ENCODE data around the gene WNT5A.

DNA sequence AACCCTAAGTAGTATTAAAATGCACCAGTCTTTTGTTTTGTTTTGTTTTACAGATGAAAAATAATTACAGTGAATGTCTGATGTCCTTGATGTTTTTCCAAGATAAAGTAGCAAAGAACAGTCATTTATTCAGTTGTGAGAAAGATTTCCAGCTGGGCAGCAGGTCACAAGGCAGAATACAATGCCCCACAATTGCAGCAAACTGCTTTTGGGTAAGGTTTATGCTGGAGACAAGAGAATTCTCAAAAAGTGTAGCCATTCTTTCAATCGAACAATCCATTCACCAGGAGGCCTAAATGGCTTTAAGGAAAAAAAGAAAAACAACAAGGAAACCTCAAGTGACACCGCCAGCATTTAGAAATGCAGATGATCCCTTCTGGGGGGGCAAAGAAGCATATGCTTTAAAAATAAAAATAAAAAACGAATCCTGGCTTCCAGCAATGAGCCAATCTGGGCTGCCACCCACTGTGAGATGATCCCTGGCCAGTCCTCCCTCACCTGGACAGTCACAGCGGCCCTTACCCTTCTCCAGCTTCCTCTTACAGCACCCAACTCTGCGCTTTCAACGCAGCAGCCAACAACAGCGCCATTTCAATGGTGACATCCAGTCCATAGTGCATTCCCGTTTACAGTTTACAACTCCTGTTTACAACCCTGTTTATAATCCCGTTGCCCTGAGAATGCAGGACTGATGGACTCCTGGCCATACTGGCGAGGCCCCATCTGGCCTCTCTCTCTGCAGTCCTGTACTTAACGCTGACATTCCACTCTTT lies 25.7 kb upstream of the WNT5A start:
- TF ChIP-seq, protein P1, sequence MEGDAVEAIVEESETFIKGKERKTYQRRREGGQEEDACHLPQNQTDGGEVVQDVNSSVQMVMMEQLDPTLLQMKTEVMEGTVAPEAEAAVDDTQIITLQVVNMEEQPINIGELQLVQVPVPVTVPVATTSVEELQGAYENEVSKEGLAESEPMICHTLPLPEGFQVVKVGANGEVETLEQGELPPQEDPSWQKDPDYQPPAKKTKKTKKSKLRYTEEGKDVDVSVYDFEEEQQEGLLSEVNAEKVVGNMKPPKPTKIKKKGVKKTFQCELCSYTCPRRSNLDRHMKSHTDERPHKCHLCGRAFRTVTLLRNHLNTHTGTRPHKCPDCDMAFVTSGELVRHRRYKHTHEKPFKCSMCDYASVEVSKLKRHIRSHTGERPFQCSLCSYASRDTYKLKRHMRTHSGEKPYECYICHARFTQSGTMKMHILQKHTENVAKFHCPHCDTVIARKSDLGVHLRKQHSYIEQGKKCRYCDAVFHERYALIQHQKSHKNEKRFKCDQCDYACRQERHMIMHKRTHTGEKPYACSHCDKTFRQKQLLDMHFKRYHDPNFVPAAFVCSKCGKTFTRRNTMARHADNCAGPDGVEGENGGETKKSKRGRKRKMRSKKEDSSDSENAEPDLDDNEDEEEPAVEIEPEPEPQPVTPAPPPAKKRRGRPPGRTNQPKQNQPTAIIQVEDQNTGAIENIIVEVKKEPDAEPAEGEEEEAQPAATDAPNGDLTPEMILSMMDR (IDR thresholded peaks at IDR 0.05), result no peak
- TF ChIP-seq RFX5 (IDR thresholded peaks at IDR 0.05) (no peak), NR3C1 (IDR thresholded peaks at IDR 0.05) (no peak)
